WTC11 (cell line): Measurements from ENCODE around the gene CDKL2. TPM values are rescaled to one million over a fixed set of nuclear protein-coding genes. Genes with fewer than 3 reads are reported as not detected.

Experiments used
- ATAC-seq: fragments of 200-7000 bp; cut with Tn5 transposase; 2 replicates; pipeline ENCODE4 v1.10.0; 2021; ENCODE audit warnings: mild to moderate bottlenecking, moderate library complexity
- CTCF ChIA-PET: fragments of 300-600 bp; sonication (Branson Sonifier 250); formaldehyde crosslinking; loops from one replicate; lab custom pipeline; 2021; ENCODE audit warnings: antibody characterized with exemption; lab: Charles Lee
- POLR2A ChIA-PET: fragments of 350-600 bp; sonication (Branson Sonifier 250); formaldehyde crosslinking; loops from one replicate; lab custom pipeline; 2021; ENCODE audit warnings: antibody characterized with exemption; lab: Charles Lee
- DNase-seq: peaks from one replicate; pipeline ENCODE4 v3.0.0; 2021; ENCODE audit warnings: low spot score
- H3K27ac Mint-ChIP-seq: 2 replicates; pipeline ENCODE4 v1.8.0; 2021; ENCODE audit warnings: mixed read lengths
- H3K27me3 Mint-ChIP-seq: 2 replicates; pipeline ENCODE4 v1.8.0; 2021; ENCODE audit warnings: low read depth, mild to moderate bottlenecking, moderate library complexity, mixed read lengths
- H3K36me3 Mint-ChIP-seq: 2 replicates; pipeline ENCODE4 v1.8.0; 2021; ENCODE audit warnings: mixed read lengths
- H3K4me1 Mint-ChIP-seq: 2 replicates; pipeline ENCODE4 v1.8.0; 2022; ENCODE audit warnings: mixed read lengths
- H3K4me3 Mint-ChIP-seq: 2 replicates; pipeline ENCODE4 v1.8.0; 2021; ENCODE audit warnings: mild to moderate bottlenecking, moderate library complexity, mixed read lengths
- H3K9me3 Mint-ChIP-seq: 2 replicates; pipeline ENCODE4 v1.8.0; 2021; ENCODE audit warnings: mixed read lengths
- AFF4 ChIP-seq: sonication (generic); formaldehyde crosslinking; IDR thresholded peaks from 2 replicates; pipeline ENCODE4 v1.8.1; 2023; ENCODE audit warnings: mild to moderate bottlenecking, missing genetic modification reagents, borderline replicate concordance
- AR ChIP-seq: fragments of 250-450 bp; sonication (Bioruptor Pico); IDR thresholded peaks from 2 replicates; pipeline ENCODE4 v1.9.0; 2021; ENCODE audit warnings: mild to moderate bottlenecking
- CBFB ChIP-seq: sonication (generic); formaldehyde crosslinking; IDR thresholded peaks from 2 replicates; pipeline ENCODE4 v1.8.1; 2022; ENCODE audit warnings: mild to moderate bottlenecking, low read depth, missing genetic modification reagents
- CTCF ChIP-seq: fragments of 200-600 bp; IDR thresholded peaks from 2 replicates; pipeline ENCODE4 v1.8.0; 2022; ENCODE audit warnings: antibody characterized with exemption
- GABPB1 ChIP-seq: sonication (generic); formaldehyde crosslinking; IDR thresholded peaks from 2 replicates; pipeline ENCODE4 v1.8.1; 2023; ENCODE audit warnings: mild to moderate bottlenecking, missing genetic modification reagents
- HMGXB4 ChIP-seq: sonication (generic); formaldehyde crosslinking; IDR thresholded peaks from 2 replicates; pipeline ENCODE4 v1.8.1; 2023; ENCODE audit warnings: mild to moderate bottlenecking, moderate library complexity, missing genetic modification reagents
- KAT7 ChIP-seq: sonication (generic); formaldehyde crosslinking; IDR thresholded peaks from 2 replicates; pipeline ENCODE4 v1.8.1; 2023; ENCODE audit warnings: missing genetic modification reagents, mild to moderate bottlenecking, borderline replicate concordance
- MAX ChIP-seq: sonication (generic); formaldehyde crosslinking; IDR thresholded peaks from 2 replicates; pipeline ENCODE4 v1.8.0; 2022; ENCODE audit warnings: mild to moderate bottlenecking, missing genetic modification reagents
- MLX ChIP-seq: sonication (generic); formaldehyde crosslinking; IDR thresholded peaks from 2 replicates; pipeline ENCODE4 v1.8.1; 2023; ENCODE audit warnings: mild to moderate bottlenecking, missing genetic modification reagents, moderate library complexity
- NR3C1 ChIP-seq: sonication (generic); formaldehyde crosslinking; conservative IDR thresholded peaks from 2 replicates; pipeline ENCODE4 v1.8.1; 2023; ENCODE audit warnings: low read depth, mild to moderate bottlenecking, missing genetic modification reagents
- RORB ChIP-seq: fragments of 250-450 bp; sonication (Bioruptor Pico); IDR thresholded peaks from 2 replicates; pipeline ENCODE4 v1.9.0; 2021; ENCODE audit warnings: mild to moderate bottlenecking
- SMAD4 ChIP-seq: sonication (generic); formaldehyde crosslinking; IDR thresholded peaks from 2 replicates; pipeline ENCODE4 v1.8.0; 2022; ENCODE audit warnings: mild to moderate bottlenecking, missing genetic modification reagents
- STAT6 ChIP-seq: sonication (generic); formaldehyde crosslinking; conservative IDR thresholded peaks from 2 replicates; pipeline ENCODE4 v1.8.1; 2023; ENCODE audit warnings: mild to moderate bottlenecking, low read depth, missing genetic modification reagents, moderate library complexity
- USF2 ChIP-seq: sonication (generic); formaldehyde crosslinking; IDR thresholded peaks from 2 replicates; pipeline ENCODE4 v1.8.1; 2023; ENCODE audit warnings: mild to moderate bottlenecking, missing genetic modification reagents, moderate library complexity
- ZBTB43 ChIP-seq: sonication (generic); formaldehyde crosslinking; IDR thresholded peaks from 2 replicates; pipeline ENCODE4 v1.8.1; 2023; ENCODE audit warnings: mild to moderate bottlenecking, missing genetic modification reagents
- ZMAT4 ChIP-seq: fragments of 250-450 bp; sonication (Bioruptor Pico); IDR thresholded peaks from 2 replicates; pipeline ENCODE4 v1.9.0; 2021; ENCODE audit warnings: mild to moderate bottlenecking
- ZNF121 ChIP-seq: sonication (generic); formaldehyde crosslinking; IDR thresholded peaks from 2 replicates; pipeline ENCODE4 v1.8.0; 2023; ENCODE audit warnings: missing genetic modification reagents
- ZNF263 ChIP-seq: sonication (generic); formaldehyde crosslinking; IDR thresholded peaks from 2 replicates; pipeline ENCODE4 v1.8.1; 2022; ENCODE audit warnings: low read depth, mild to moderate bottlenecking, moderate library complexity, missing genetic modification reagents
- ZSCAN18 ChIP-seq: fragments of 250-450 bp; sonication (Bioruptor Pico); IDR thresholded peaks from 2 replicates; pipeline ENCODE4 v2.1.2; 2022; ENCODE audit warnings: mild to moderate bottlenecking, moderate library complexity
- total RNA-seq: library from RNA; stranded (reverse); gene quantifications from 3 replicates; pipeline ENCODE4 v1.2.3, GENCODE V29; 2021

CDKL2 gene
- total RNA-seq, 1 experiment from 2014 or later: 1.7 TPM

GRCh38 chr4:75593393-75593792, 36.9 kb downstream of the CDKL2 start:
- ATAC-seq (no peak), DNase-seq (no peak)
- CTCF ChIA-PET: no interaction called here
- POLR2A ChIA-PET: no interaction called here
- Mint-ChIP-seq H3K4me1 (no peaks in the 10 kb centered on the region), H3K9me3 (no peaks in the 10 kb centered on the region), H3K36me3 (no peaks in the 10 kb centered on the region), H3K27me3 (no peaks in the 10 kb centered on the region), H3K4me3 (no peak overlapping the region), H3K27ac (no peak overlapping the region)
- TF ChIP-seq RORB (CRISPR knock-in tag) (no peak), ZBTB43 (CRISPR knock-in tag) (no peak), ZNF263 (no peak), ZNF121 (CRISPR knock-in tag) (no peak), NR3C1 (CRISPR knock-in tag) (no peak), ZMAT4 (CRISPR knock-in tag) (no peak), GABPB1 (no peak), STAT6 (no peak), MLX (CRISPR knock-in tag) (no peak), CBFB (CRISPR knock-in tag) (no peak), AR (CRISPR knock-in tag) (no peak), KAT7 (CRISPR knock-in tag) (no peak), SMAD4 (CRISPR knock-in tag) (no peak), AFF4 (CRISPR knock-in tag) (no peak), HMGXB4 (CRISPR knock-in tag) (no peak), MAX (CRISPR knock-in tag) (no peak), USF2 (CRISPR knock-in tag) (no peak), CTCF (no peak), ZSCAN18 (no peak)
